AG08395 (cell line): ENCODE measurements around the gene SP3.

Source experiments
- DNase-seq: peaks from one replicate; pipeline ENCODE4 v3.0.0; 2012; ENCODE audit warnings: mixed read lengths, low spot score

The SP3 gene

DNA sequence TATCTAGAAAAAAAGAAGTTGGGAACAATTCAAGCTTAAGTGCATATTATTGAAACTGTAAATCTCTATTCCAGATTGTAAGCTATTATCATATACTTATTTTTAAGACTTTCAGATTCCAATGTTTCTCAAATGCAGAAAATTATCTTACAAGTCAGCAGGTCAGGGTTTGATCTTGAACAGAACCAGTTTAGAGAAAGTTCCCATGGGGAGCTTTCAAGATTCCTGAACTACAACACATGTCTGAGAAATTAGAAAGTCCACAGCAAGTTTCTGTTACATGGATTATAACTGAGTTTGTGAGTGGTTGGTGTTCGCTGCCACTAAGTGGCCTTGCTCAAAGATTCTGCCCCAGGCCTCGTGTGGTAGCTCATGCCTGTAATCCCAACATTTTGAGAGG, 31.6 kb upstream of the SP3 start:
- no peak for DNase-seq

DNA sequence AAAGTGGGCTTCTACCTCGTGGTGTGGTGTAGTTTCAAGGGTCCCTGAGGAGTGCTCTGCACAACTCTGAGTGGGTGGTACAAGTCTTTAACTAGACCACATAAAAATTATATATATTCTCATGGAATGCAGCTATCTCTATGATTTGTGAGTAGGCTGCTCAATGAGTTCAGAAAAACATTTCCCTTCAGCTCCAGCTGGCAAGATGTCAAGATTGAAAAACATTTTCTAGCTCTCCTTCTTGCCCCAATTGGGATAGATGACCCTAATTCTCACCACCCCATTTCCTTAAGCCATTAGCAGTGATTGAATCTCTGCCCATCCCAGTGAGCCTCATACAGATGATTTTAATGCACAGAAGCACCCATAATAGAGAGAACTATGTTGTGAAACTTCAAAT, 28.3 kb upstream of the SP3 start:
- no peak for DNase-seq

DNA sequence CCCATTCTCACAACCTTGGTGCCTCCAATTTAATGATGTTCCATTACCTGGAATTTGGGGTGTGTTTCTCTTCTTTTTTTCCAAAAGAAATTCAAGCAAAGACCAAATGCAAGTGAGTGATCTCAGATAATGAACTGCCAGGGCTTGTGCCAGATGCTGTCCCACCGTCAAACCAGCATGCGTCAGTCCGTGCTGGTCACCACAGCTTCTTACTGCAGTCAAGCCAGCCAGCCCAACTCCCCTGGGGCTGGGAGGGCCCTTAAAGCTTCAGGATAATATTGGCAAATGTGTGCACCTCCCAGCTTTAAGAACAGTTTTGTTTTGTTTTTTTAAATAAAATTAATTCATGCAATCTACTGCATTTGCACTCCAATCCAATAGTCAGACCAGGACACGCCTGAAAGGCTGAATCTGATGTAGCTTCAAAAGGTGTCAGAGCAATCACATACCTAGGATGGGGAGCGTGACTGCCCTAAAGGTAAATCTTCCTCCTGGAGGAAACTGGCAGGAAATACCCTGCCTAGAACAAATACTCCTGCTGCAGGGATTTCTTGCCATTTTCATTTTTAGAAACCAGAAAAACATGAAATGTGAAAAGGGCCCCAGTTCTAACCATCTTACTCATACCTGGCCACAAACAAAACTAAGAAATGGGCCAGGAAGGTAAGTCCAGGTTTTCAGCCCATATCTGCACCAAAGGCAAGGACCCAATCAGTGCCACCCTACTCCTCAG, 26.8 kb upstream of the SP3 start:
- peak; percentile 82 for DNase-seq

GRCh38 chr2:173990970-173991819, 26.0 kb upstream of the SP3 start:
- peak; percentile 66 for DNase-seq

- DNase-seq: no peak
Measured at GRCh38 chr2:173990245-173990644, 25.1 kb upstream of the SP3 start.

DNA sequence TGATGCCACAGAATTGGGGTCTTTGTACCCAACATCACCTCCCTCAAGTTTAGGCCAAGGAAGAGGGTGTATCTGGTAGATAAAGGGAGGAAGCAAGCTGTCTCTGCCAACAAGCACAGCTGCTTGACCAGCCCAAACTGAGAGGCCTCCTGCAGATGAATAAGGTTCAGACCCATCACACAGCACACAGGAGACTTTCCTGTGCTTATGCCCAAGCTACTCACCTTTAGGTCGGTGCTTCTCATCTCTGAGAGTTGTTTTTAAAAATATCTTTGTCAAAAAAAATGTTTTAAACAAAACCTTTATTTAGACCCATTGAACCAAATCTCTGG, 24.7 kb upstream of the SP3 start:
- no peak for DNase-seq

- no peak for DNase-seq
Measured at GRCh38 chr2:173989160-173989883, 24.1 kb upstream of the SP3 start.

GRCh38 chr2:173986805-173987204, 21.6 kb upstream of the SP3 start:
- DNase-seq: no peak

DNA sequence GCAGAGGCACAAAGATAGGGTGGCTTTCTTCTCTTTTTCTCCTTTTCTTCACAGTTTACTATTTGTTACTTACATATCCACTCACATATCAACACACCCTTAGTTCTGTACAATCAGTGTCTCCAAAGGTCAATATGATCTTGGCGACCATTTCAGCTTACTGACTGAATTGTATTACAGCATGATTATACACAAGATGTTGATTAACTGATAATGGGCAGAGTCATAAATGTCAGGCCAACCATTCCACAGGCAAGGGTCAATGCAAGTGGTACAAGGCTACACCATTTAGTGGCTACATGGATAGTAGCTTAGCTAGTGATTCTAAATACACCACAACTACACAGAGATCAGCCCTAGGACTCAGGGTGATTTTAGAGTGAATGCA, 20.4 kb upstream of the SP3 start:
- DNase-seq: no peak

DNA sequence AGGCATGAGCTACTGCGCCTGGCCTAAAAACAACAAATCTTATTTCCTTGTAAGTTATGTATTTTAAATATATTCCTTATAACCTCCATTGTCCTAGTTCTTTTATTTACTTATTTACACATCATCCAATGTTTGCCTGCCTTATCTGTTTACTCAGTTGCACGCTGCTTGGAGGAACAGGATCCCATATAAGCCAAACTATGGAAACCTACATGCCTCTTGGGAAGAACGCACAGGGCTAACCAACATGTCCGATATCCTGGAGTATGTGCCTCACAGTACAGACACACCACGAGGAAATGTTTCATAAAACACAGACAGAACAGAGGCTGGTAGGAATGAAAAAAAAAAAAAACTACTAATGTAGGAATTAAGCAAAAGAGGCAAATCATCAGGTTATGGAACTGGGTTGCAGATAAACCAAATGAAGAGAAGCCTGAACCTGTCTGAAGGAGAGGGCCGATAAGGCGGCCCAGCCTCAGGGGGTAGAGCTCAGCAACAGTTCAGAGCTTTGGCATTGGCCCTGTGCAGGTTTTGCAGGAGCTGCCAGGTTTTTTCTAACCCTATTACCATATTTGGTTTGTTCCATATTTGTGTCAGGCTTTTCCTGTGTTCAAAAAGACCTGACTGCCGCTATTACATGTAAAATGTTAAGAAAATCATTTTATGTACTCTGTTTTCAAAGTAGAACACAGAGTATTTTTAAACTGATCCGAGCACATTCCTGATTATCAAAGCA, 19.9 kb upstream of the SP3 start:
- no peak for DNase-seq

DNA sequence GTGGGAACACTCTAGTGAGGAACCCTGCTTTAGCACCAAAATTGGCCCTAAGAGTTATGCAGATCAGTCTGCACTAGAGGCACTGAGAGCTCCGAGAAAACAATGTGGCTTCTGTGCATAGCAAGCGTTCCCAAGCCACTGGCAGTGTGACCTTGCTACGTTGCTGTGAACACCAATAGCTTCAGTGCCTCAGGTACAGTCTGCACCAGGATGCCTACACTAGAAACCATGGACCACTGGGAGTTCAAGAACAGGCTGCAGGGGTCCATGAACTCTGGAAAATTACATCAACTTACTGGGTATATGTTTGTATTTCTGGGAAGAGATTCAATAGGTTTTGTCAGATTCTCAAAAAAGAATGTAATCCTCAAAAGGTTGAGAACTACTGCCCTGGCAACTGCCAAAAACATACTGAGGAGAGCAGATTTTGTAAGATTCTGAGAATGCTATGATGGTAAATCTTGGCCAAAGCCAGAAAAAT, 18.3 kb upstream of the SP3 start:
- no peak for DNase-seq

GRCh38 chr2:173982918-173983317, 17.7 kb upstream of the SP3 start:
- no peak for DNase-seq

DNA sequence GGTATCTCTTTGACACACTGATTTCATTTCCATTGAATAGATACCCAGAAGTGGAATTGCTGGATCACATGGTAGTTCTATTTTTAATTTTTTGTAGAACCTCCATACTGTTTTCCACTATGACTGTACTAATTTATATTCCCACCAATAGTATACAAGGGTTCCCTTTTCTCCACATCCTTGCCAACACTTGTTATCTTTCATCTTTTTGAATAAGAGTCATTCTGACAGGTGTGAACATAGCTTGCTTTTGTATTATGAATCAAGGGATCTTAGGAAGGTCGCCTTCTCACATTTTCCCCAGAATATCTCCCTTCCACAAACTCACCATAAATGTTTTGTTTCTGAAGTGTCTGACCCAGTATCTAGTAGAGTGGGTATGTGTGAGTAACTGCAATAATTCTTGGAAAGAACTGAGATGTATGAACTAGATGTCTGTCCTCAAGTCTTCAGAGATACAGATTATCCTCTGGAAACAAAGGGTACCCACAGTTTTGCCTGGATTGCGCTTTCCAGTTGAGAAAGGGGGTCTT, 17.1 kb upstream of the SP3 start:
- DNase-seq: no peak

DNA sequence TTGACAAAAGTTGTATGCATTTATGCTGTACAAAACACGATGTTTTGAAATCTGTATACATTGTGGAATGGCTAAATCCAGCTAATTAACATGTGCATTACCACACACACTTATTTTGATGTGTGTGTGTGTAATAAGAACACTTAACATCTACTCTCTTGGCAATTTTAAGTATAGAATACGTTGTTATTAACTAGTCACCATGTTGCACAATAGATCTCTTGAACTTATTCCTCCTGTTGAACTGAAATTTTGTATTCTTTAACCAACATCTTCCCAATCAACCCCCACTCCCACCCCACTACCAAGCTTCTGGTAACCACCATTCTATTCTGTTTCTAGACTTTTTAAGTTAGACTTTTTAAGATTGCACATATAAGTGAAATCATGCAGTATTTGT, 16.3 kb upstream of the SP3 start:
- no peak for DNase-seq

GRCh38 chr2:173979751-173980351, 14.7 kb upstream of the SP3 start:
- no peak for DNase-seq

DNA sequence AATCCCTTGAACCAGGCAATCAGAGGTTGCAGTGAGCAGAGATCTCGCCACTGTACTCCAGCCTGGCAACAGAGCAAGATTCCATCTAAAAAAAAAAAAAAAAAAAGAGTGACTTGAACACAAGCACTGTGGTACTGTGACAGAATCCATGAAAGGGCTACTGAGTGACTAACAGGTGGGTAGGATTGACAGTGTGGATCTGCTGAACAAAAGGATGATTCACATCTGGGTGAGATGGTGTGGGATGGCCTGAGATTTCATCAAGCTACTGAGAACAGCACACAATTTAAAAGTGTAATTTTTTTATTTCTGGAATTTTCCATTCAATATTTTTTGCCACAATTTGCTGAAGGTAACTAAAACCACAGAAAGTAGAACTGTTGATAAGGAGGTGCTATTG, 13.3 kb upstream of the SP3 start:
- no peak for DNase-seq

- DNase-seq: no peak
Measured at GRCh38 chr2:173972636-173973035, 7.5 kb upstream of the SP3 start.

GRCh38 chr2:173972165-173972564, 7.0 kb upstream of the SP3 start:
- no peak for DNase-seq

DNA sequence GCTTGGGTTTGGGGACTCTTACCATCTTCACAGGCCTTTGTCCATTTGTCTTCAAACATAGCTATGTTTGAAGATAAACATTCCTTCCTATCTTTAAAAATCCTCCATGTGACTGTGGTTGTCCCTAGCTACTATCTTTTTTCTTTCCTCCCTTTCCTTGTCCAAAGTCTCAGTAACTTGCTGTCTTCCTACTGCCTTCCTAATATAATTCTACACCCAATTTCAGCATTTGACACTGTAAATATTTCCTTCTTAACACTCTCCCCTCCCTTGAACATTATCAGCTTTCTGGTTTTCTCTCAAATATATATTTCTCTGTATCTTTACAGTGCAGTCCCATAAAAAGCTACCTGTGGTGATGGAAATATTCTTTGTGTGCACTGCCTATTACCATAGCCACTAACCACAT, 5.3 kb upstream of the SP3 start:
- DNase-seq: no peak

- DNase-seq: no peak
Measured at GRCh38 chr2:173969886-173970285, 4.7 kb upstream of the SP3 start.

DNA sequence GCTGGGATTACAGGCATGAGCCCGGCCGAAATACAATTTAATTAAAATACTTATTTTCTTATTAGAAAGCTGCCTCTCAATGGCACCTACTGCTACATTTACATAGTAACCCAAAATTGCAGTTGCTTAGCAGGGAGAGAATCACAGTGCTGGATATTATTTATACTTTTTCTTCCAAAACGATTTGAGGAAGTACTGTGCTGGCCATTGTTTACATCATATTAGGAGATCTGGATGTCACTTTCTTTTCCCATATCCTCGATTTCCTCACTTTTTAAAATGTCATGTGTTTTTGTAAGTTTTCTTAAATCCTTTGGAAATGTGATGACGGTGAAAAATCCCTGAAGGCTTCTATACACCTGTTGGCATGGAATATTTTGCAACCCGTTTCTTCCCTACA, 3.4 kb upstream of the SP3 start:
- no peak for DNase-seq
